Kidney (tissue), 14 donors: ENCODE measurements around the gene RPE. TPM values are rescaled to one million over a fixed set of nuclear protein-coding genes. Genes with fewer than 3 reads are reported as not detected.

ENCODE experiments used
- DNase-seq, 5 donors: peaks; one replicate each; pipeline ENCODE4 v3.0.0-alpha.2; 2013 to 2020
- FAIRE-seq: peaks from 2 replicates; lab custom pipeline; 2012; peaks lifted over from hg19 to GRCh38; lab: Jason Lieb, UNC
- H3K27ac ChIP-seq, 2 donors: one replicate each; pipeline ENCODE4 v1.7.0; 2013; ENCODE audit warnings: low read depth in 2 of 2, low read length in 2 of 2, inconsistent platforms in 1 of 2
- H3K27me3 ChIP-seq: one replicate; pipeline ENCODE4 v1.7.1; 2013; ENCODE audit warnings: low read length, inconsistent platforms; ENCODE audit not compliant: control insufficient read depth, insufficient read depth
- H3K36me3 ChIP-seq, 3 donors: one replicate each; pipeline versions ENCODE4 v1.7.0 to v1.7.1; 2013; ENCODE audit warnings: low read length in 3 of 3, control low read depth in 1 of 3, inconsistent platforms in 1 of 3; ENCODE audit not compliant: insufficient read depth in 3 of 3, control insufficient read depth in 2 of 3
- H3K4me1 ChIP-seq, 3 donors: one replicate each; pipeline versions ENCODE4 v1.7.0 to v1.7.1; 2013; ENCODE audit warnings: low read length in 3 of 3, inconsistent platforms in 1 of 3, low read depth in 1 of 3; ENCODE audit not compliant: control insufficient read depth in 2 of 3, insufficient read depth in 2 of 3
- H3K4me3 ChIP-seq, 3 donors: one replicate each; pipeline versions ENCODE4 v1.7.0 to v1.8.1; 2013; ENCODE audit warnings: low read length in 3 of 3, control low read depth in 1 of 3, inconsistent platforms in 1 of 3
- H3K9ac ChIP-seq, 3 donors: one replicate each; pipeline versions ENCODE4 v1.7.0 to v1.7.1; 2013; ENCODE audit warnings: low read length in 3 of 3, control low read depth in 1 of 3, inconsistent platforms in 1 of 3
- H3K9me3 ChIP-seq, 3 donors: one replicate each; pipeline versions ENCODE4 v1.7.0 to v1.7.1; 2013; ENCODE audit warnings: low read length in 3 of 3, control low read depth in 1 of 3, inconsistent platforms in 1 of 3; ENCODE audit not compliant: control insufficient read depth in 2 of 3, insufficient read depth in 1 of 3
- intact Hi-C: fragments of 100-400 bp; cut with DNase I; formaldehyde crosslinking; loops from one replicate; pipeline ENCODE4 v1.11.1; 2022
- polyA plus RNA-seq: library from polyadenylated mRNA; stranded (reverse); fragments of 350-450 nt; fragmentation: Illumina TruSeq; extraction: RNeasy Lipid Tissue Mini Kit (QIAGEN cat#74804); gene quantifications from one replicate; pipeline ENCODE4 v1.2.3, GENCODE V29; 2014; ENCODE audit warnings: low read depth, low replicate concordance; ENCODE audit not compliant: insufficient read depth
- total RNA-seq: library from RNA; stranded (reverse); fragmentation: NEBNext Ultra II Directional; extraction: Animal tissue kit (Norgen Biotek cat#: 25700); gene quantifications from one replicate; pipeline ENCODE4 v1.2.1, GENCODE V29; 2021
- TF ChIP-seq, protein P1 (sequence below): IDR thresholded peaks from 3 replicates; pipeline ENCODE4 v1.5.1; 2012; ENCODE audit warnings: mild to moderate bottlenecking, moderate library complexity, borderline replicate concordance; ENCODE audit not compliant: insufficient read depth; ENCODE audit errors: extremely low read depth
- donor health status: control.
- donor health status: control.
- donor health status: control.
- donor health status: control.
- donor health status: control.
- donor health status: DM: yes; HTN: yes; CAD: no.
- donor health status: Normal renal cell carcinoma (clear cell type).

Gene RPE
- total and polyA plus RNA-seq, 2 donors from 2014 or later = 33.3 to 56.7 TPM

DNA sequence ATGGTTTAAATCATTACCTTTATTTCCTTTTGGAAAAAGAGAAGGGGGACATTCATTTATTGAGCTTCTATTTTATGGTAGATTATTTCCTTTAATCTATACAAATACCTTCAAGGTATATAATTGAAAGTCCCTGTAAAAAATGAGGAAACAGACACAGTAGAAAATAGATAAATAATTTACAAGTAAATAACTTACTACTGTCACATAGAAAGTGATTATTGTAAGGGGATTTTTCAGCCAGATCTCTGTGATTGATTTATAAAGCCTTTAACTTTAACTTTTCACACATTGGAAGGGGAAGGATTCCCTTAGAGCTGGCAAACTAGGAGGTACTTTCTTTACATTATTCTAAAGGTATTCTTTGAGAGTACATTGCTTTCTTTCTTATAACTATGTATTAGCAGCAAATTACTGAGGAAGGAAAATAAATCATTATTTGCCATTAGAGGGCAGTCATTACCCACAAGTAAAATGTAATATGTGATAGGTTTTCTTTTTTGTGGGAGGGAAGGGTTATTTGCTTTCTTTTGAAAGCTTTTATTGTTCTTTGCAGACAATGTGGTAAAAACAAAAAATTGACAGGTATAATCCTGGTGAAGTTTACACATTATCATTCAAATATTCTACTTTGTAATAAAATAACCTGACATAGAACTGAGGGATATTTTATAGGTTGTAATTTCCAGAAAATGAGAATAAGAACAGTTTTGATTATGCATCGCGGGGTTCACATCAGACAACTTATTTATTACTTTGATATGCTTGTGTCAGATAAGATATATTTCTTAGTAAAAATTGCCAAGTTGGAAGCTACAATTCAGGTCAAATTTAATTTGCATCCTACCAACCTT, 24.8 kb upstream of the RPE start:
- Histone ChIP-seq H3K9me3 (no peaks in the 10 kb centered on the region), H3K27ac (no peak overlapping the region), H3K36me3 (no peaks in the 10 kb centered on the region), H3K9ac (no peak overlapping the region), H3K4me3 (no peak overlapping the region), H3K27me3 (no peaks in the 10 kb centered on the region), H3K4me1 (no peaks in the 10 kb centered on the region)
- intact Hi-C loops = no loop called here
- TF ChIP-seq, protein P1, sequence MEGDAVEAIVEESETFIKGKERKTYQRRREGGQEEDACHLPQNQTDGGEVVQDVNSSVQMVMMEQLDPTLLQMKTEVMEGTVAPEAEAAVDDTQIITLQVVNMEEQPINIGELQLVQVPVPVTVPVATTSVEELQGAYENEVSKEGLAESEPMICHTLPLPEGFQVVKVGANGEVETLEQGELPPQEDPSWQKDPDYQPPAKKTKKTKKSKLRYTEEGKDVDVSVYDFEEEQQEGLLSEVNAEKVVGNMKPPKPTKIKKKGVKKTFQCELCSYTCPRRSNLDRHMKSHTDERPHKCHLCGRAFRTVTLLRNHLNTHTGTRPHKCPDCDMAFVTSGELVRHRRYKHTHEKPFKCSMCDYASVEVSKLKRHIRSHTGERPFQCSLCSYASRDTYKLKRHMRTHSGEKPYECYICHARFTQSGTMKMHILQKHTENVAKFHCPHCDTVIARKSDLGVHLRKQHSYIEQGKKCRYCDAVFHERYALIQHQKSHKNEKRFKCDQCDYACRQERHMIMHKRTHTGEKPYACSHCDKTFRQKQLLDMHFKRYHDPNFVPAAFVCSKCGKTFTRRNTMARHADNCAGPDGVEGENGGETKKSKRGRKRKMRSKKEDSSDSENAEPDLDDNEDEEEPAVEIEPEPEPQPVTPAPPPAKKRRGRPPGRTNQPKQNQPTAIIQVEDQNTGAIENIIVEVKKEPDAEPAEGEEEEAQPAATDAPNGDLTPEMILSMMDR = peak; percentile 61
- peak; percentile 93 for FAIRE-seq
- DNase-seq = peak in 2 of 5 donors; percentile 56 to 60

DNA sequence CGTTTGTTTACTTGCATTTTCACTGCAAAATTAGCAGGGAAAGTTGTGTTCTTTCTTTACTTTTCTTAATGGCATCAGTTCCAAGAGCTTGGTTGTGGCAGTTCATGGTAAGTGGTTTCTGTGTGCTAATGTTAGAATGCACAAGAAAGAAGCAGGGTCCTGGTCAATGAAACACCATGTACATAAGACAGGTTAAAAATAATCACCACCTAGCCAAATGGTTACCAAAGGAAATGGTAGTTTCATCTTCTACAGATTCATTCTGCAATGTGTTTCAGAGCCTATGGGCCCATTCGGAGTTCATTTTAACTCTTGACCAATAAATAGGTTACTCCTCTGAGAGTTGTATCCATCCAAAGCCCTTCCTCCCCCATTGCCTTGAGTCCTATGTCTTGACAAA, 18.1 kb upstream of the RPE start:
- Histone ChIP-seq H3K27me3 (no peaks in the 10 kb centered on the region), H3K9ac (no peak overlapping the region), H3K36me3 (no peaks in the 10 kb centered on the region), H3K4me1 (no peaks in the 10 kb centered on the region), H3K27ac (no peak overlapping the region), H3K4me3 (no peak overlapping the region), H3K9me3 (no peaks in the 10 kb centered on the region)
- TF ChIP-seq, protein P1 = no peak
- intact Hi-C loops = loop anchor here (5.0 kb wide), 1 partner anchor 213 kb away; no protein-coding TSS in a partner anchor
- FAIRE-seq (no peak), DNase-seq (no peak)

DNA sequence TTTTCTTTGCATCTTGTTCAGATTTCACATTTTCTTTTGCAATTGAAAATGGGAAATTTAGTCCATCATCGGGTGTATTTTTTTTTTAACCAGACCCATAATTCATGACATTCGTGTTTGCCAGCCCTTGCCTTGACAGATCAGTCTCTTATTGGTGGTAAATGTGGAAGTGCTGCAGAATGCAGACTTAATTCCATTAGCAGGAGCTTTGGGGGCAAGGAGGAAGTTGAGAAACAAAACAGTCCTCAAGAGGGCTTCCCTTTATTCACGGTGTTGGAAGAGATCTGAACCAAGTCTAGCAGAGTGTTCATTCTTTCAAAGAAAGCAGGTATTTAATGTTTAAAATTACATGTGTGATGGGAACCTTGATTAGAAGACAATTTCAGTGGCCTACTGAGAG, 16.6 kb upstream of the RPE start:
- Histone ChIP-seq H3K4me3 (no peak overlapping the region), H3K9me3 (no peaks in the 10 kb centered on the region), H3K27ac (no peak overlapping the region), H3K9ac (no peak overlapping the region), H3K4me1 (no peaks in the 10 kb centered on the region), H3K36me3 (no peaks in the 10 kb centered on the region), H3K27me3 (no peaks in the 10 kb centered on the region)
- no peak for FAIRE-seq
- TF ChIP-seq, protein P1 = no peak
- DNase-seq = no peak
- intact Hi-C loops = no loop called here
